ENCODE measurements around the gene CLEC4E. TPM values are rescaled to one million over a fixed set of nuclear protein-coding genes. Genes with fewer than 3 reads are reported as not detected.

Gene CLEC4E
- total RNA-seq, 1 experiment from 2014 or later = not detected

DNA sequence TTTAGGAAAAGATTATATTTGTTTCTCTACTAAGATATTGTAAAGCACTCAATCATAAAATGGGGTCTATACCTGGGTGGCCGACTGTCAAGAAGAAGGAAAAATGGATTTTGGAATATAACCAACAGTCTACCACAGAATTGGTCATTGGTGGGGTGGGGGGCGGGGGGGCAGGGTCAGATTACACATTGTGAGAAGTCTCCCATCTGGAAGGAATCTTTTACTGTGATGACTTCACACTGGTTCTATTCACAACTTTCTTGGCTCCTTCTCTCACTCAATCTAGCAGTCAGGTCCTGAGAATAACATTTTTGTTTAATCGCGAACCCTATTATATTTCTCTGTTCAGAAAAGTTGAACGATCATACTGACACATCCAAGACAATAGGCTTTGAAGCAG is 8.7 kb upstream of the CLEC4E start:
- BruUV-seq (replicated peaks) = no TSS peak
- CTCF ChIA-PET = no interaction called here
- DNase-seq = no peak
- intact Hi-C loops (cut with micrococcal nuclease; ENCODE audit: unreplicated experiment) = no loop called here
- no peaks in the 10 kb centered on the region for H3K4me1 ChIP-seq (replicated peaks; ENCODE audit: insufficient read depth)
- H3F3A ChIP-seq (ENCODE audit: insufficient read depth, low read depth) = no peaks in the 10 kb centered on the region
- H3K9me2 ChIP-seq (ENCODE audit: insufficient read depth) = no peaks in the 10 kb centered on the region
- no peak overlapping the region for H3K4me2 ChIP-seq
- TF ChIP-seq, protein P1, sequence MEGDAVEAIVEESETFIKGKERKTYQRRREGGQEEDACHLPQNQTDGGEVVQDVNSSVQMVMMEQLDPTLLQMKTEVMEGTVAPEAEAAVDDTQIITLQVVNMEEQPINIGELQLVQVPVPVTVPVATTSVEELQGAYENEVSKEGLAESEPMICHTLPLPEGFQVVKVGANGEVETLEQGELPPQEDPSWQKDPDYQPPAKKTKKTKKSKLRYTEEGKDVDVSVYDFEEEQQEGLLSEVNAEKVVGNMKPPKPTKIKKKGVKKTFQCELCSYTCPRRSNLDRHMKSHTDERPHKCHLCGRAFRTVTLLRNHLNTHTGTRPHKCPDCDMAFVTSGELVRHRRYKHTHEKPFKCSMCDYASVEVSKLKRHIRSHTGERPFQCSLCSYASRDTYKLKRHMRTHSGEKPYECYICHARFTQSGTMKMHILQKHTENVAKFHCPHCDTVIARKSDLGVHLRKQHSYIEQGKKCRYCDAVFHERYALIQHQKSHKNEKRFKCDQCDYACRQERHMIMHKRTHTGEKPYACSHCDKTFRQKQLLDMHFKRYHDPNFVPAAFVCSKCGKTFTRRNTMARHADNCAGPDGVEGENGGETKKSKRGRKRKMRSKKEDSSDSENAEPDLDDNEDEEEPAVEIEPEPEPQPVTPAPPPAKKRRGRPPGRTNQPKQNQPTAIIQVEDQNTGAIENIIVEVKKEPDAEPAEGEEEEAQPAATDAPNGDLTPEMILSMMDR (conservative IDR thresholded peaks at IDR 0.05) = no peak
- TF ChIP-seq EZH2 (IDR thresholded peaks at IDR 0.05; ENCODE audit: low read depth) = no peak
- no peak overlapping the region for H3K4me3 ChIP-seq
- H3K9me3 ChIP-seq (ENCODE audit: insufficient read depth, low read depth) = no peaks in the 10 kb centered on the region
- H2AFZ ChIP-seq = no peak overlapping the region
- H3K36me3 ChIP-seq (ENCODE audit: low read depth) = no peaks in the 10 kb centered on the region
- H3K27ac ChIP-seq = no peak overlapping the region
- no peaks in the 10 kb centered on the region for H4K20me1 ChIP-seq (ENCODE audit: insufficient read depth)
- POLR2A ChIA-PET (ENCODE audit: unreplicated experiment) = no interaction called here
- peaks cover 7% of the 10 kb centered on the region; the same call in 1 of the 2 replicates for H3K27me3 ChIP-seq (ENCODE audit: insufficient read depth, low read depth)
- no peaks in the 10 kb centered on the region for H3K79me2 ChIP-seq (ENCODE audit: low read depth)

GRCh38 chr12:8548192-8548591 is 7.5 kb upstream of the CLEC4E start:
- Histone ChIP-seq H3K79me2 (ENCODE audit: low read depth) (no peaks in the 10 kb centered on the region), H4K20me1 (ENCODE audit: insufficient read depth) (no peaks in the 10 kb centered on the region), H3K9me3 (ENCODE audit: insufficient read depth, low read depth) (no peaks in the 10 kb centered on the region), H3F3A (ENCODE audit: insufficient read depth, low read depth) (no peaks in the 10 kb centered on the region), H3K4me3 (no peak overlapping the region), H3K4me2 (no peak overlapping the region), H3K36me3 (ENCODE audit: low read depth) (no peaks in the 10 kb centered on the region), H3K9me2 (ENCODE audit: insufficient read depth) (no peaks in the 10 kb centered on the region), H2AFZ (no peak overlapping the region), H3K4me1 (replicated peaks; ENCODE audit: insufficient read depth) (no peaks in the 10 kb centered on the region), H3K27me3 (ENCODE audit: insufficient read depth, low read depth) (peaks cover 7% of the 10 kb centered on the region; the same call in 1 of the 2 replicates), H3K27ac (no peak overlapping the region)
- CTCF ChIA-PET = no interaction called here
- BruUV-seq (replicated peaks) = no TSS peak
- DNase-seq = no peak
- intact Hi-C loops (cut with micrococcal nuclease; ENCODE audit: unreplicated experiment) = no loop called here
- POLR2A ChIA-PET (ENCODE audit: unreplicated experiment) = no interaction called here
- TF ChIP-seq, protein P1 (conservative IDR thresholded peaks at IDR 0.05) = no peak
- no peak for TF ChIP-seq EZH2 (IDR thresholded peaks at IDR 0.05; ENCODE audit: low read depth)

DNA sequence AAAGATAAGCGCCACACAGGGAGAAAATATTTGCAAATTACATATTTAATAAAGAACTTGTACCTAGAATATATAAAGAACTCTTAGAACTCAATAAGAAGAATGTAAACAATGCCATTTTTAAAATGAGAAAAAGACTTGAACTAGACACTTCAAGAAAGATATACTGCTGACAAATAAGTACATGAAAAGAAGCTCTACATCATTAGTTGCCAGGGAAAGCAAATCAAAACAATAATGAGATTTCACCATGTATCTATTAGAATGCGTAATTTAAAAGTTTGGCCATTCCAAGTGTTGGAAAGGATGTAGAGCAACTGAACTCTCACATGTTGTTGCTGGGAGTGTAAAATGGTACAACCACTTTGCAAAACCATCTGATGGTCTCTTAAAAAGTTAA is 6.9 kb upstream of the CLEC4E start:
- H4K20me1 ChIP-seq (ENCODE audit: insufficient read depth) = no peaks in the 10 kb centered on the region
- POLR2A ChIA-PET (ENCODE audit: unreplicated experiment) = no interaction called here

More for the DNA sequence above, 6.9 kb upstream of the CLEC4E start:
- no peaks in the 10 kb centered on the region for H3F3A ChIP-seq (ENCODE audit: insufficient read depth, low read depth)
- no peak for TF ChIP-seq EZH2 (IDR thresholded peaks at IDR 0.05; ENCODE audit: low read depth)
- TF ChIP-seq, protein P1 (conservative IDR thresholded peaks at IDR 0.05) = no peak
- H3K79me2 ChIP-seq (ENCODE audit: low read depth) = no peaks in the 10 kb centered on the region
- no peak overlapping the region for H3K27ac ChIP-seq
- no peaks in the 10 kb centered on the region for H3K4me1 ChIP-seq (replicated peaks; ENCODE audit: insufficient read depth)
- H2AFZ ChIP-seq = no peak overlapping the region
- no TSS peak for BruUV-seq (replicated peaks)
- no peaks in the 10 kb centered on the region for H3K9me2 ChIP-seq (ENCODE audit: insufficient read depth)
- no peaks in the 10 kb centered on the region for H3K36me3 ChIP-seq (ENCODE audit: low read depth)
- no peak for DNase-seq
- CTCF ChIA-PET = interaction anchor here (0.6 kb wide), 1 partner anchor 960 kb away, joined by 15 read pairs; no protein-coding TSS in a partner anchor
- intact Hi-C loops (cut with micrococcal nuclease; ENCODE audit: unreplicated experiment) = no loop called here
- H3K9me3 ChIP-seq (ENCODE audit: insufficient read depth, low read depth) = no peaks in the 10 kb centered on the region
- no peak overlapping the region for H3K4me2 ChIP-seq
- no peak overlapping the region for H3K4me3 ChIP-seq
- peaks cover 7% of the 10 kb centered on the region; the same call in 1 of the 2 replicates for H3K27me3 ChIP-seq (ENCODE audit: insufficient read depth, low read depth)
